Naive thymus-derived CD4-positive, alpha-beta T cell (primary cell): Measurements from ENCODE around the gene SLC26A4. TPM values are rescaled to one million over a fixed set of nuclear protein-coding genes. Genes with fewer than 3 reads are reported as not detected.

Experiments used
- ATAC-seq: fragments of 150-1000 bp; cut with Tn5 transposase; 2 replicates; pipeline ENCODE4 v1.10.0; 2021; ENCODE audit warnings: mild to moderate bottlenecking, moderate library complexity
- CTCF ChIA-PET: fragments of 350-600 bp; sonication (Branson Sonifier 250); formaldehyde crosslinking; loops from one replicate; lab custom pipeline; 2021; ENCODE audit warnings: antibody characterized with exemption; lab: Charles Lee
- POLR2A ChIA-PET: fragments of 350-600 bp; sonication (Branson Sonifier 250); formaldehyde crosslinking; loops from one replicate; lab custom pipeline; 2021; ENCODE audit warnings: antibody characterized with exemption, inconsistent platforms; lab: Charles Lee
- DNase-seq, 9 donors: peaks; one replicate each; pipeline versions ENCODE4 v3.0.0 to v3.0.0-alpha.2; 2020 to 2022; ENCODE audit warnings: mixed read lengths in 1 of 9
- H3K27ac ChIP-seq: one replicate; pipeline ENCODE4 v1.7.0; 2013; ENCODE audit warnings: mild to moderate bottlenecking, low read depth, low read length, moderate library complexity
- H3K27me3 ChIP-seq, 2 donors: one replicate each; pipeline ENCODE4 v1.7.0; 2013; ENCODE audit warnings: low read length in 2 of 2, mild to moderate bottlenecking in 2 of 2, moderate library complexity in 2 of 2; ENCODE audit not compliant: control insufficient read depth in 2 of 2, insufficient read depth in 2 of 2
- H3K36me3 ChIP-seq, 3 experiments: 1 replicate in 2 of 3; 2 replicates in 1 of 3; pipeline ENCODE4 v1.7.0; 2013; ENCODE audit warnings: low read length in 3 of 3, mild to moderate bottlenecking in 3 of 3, moderate library complexity in 1 of 3; ENCODE audit not compliant: insufficient read depth in 3 of 3, control insufficient read depth in 2 of 3
- H3K4me1 ChIP-seq, 2 donors: one replicate each; pipeline ENCODE4 v1.7.0; 2013; ENCODE audit warnings: low read length in 2 of 2, mild to moderate bottlenecking in 2 of 2, moderate library complexity in 1 of 2; ENCODE audit not compliant: control insufficient read depth in 2 of 2, insufficient read depth in 2 of 2
- H3K4me3 ChIP-seq: 2 replicates; pipeline ENCODE4 v1.7.0; 2013; ENCODE audit warnings: mild to moderate bottlenecking, low read length
- H3K9me3 ChIP-seq, 3 experiments: 1 replicate in 2 of 3; 2 replicates in 1 of 3; pipeline ENCODE4 v1.7.0; 2013; ENCODE audit warnings: low read length in 3 of 3; ENCODE audit not compliant: control insufficient read depth in 2 of 3
- H3K27ac Mint-ChIP-seq, 9 donors: one replicate each; pipeline ENCODE4 v1.8.0; 2020 to 2022; ENCODE audit warnings: mixed read lengths in 9 of 9, mild to moderate bottlenecking in 8 of 9, moderate library complexity in 5 of 9, inconsistent platforms in 2 of 9
- H3K27me3 Mint-ChIP-seq, 5 donors: one replicate each; pipeline ENCODE4 v1.8.0; 2021 to 2022; ENCODE audit warnings: mixed read lengths in 5 of 5, mild to moderate bottlenecking in 1 of 5
- H3K36me3 Mint-ChIP-seq, 5 donors: one replicate each; pipeline ENCODE4 v1.8.0; 2020 to 2022; ENCODE audit warnings: mixed read lengths in 5 of 5, mild to moderate bottlenecking in 3 of 5, inconsistent platforms in 1 of 5
- H3K4me1 Mint-ChIP-seq, 7 donors: one replicate each; pipeline ENCODE4 v1.8.0; 2020 to 2022; ENCODE audit warnings: mixed read lengths in 7 of 7, mild to moderate bottlenecking in 3 of 7, inconsistent platforms in 1 of 7
- H3K4me3 Mint-ChIP-seq, 10 donors: one replicate each; pipeline ENCODE4 v1.8.0; 2020 to 2022; ENCODE audit warnings: mild to moderate bottlenecking in 10 of 10, mixed read lengths in 10 of 10, moderate library complexity in 6 of 10, inconsistent platforms in 2 of 10
- H3K9me3 Mint-ChIP-seq, 11 donors: one replicate each; pipeline ENCODE4 v1.8.0; 2020 to 2022; ENCODE audit warnings: mixed read lengths in 11 of 11, mild to moderate bottlenecking in 4 of 11, inconsistent platforms in 1 of 11, moderate library complexity in 1 of 11
- intact Hi-C, 2 donors: fragments of 100-400 bp; cut with micrococcal nuclease; formaldehyde crosslinking; loops; one replicate each; pipeline ENCODE4 v1.15.1; 2023
- polyA plus RNA-seq, 2 donors: library from polyadenylated mRNA; unstranded; fragments of 300-500 nt; fragmentation: Illumina TruSeq; gene quantifications; one replicate each; pipeline ENCODE4 v1.2.3, GENCODE V29; 2021
- total RNA-seq, 6 experiments: library from RNA in 5 of 6; stranded (reverse) in 5 of 6; gene quantifications; 1 replicate in 5 of 6; 2 replicates in 1 of 6; pipeline ENCODE4 v1.2.3 and lab custom pipeline; 2021 to 2026

The SLC26A4 gene
- total and polyA plus RNA-seq, 7 experiments from 2014 or later = 0.24 to 7.3 (median 0.27) TPM; not detected in 4

- no peak overlapping the region for H3K27ac ChIP-seq
- no peak for DNase-seq
- H3K36me3 ChIP-seq = no peaks in the 10 kb centered on the region
- Mint-ChIP-seq H3K4me3 (no peak overlapping the region), H3K4me1 (peaks cover 12 to 38% (median 21%) of the 10 kb centered on the region in 7 donors), H3K36me3 (peaks cover 0 to 4% (median 0%) of the 10 kb centered on the region in 5 donors), H3K9me3 (peaks cover 0 to 1% (median 0%) of the 10 kb centered on the region in 11 donors), H3K27ac (no peak overlapping the region), H3K27me3 (peaks cover 0 to 52% (median 48%) of the 10 kb centered on the region in 5 donors)
- no peak overlapping the region for H3K4me3 ChIP-seq
- H3K9me3 ChIP-seq = no peaks in the 10 kb centered on the region
- no peak for ATAC-seq
- ChIA-PET POLR2A (no interaction called here), CTCF (no interaction called here)
- intact Hi-C loops = loop anchor here in 1 of 2 donors (5.0 to 10.0 kb wide), 2 partner anchors 201 to 798 kb away; partner anchors contain the start of gene PIK3CG
- H3K27me3 ChIP-seq = peaks cover 3 to 19% of the 10 kb centered on the region in 2 donors
- H3K4me1 ChIP-seq = peaks cover 0 to 2% of the 10 kb centered on the region in 2 donors
Measured at GRCh38 chr7:107663196-107663595, 2.6 kb downstream of the SLC26A4 start.

GRCh38 chr7:107666790-107667189 lies 6.2 kb downstream of the SLC26A4 start:
- no peak overlapping the region for H3K27ac ChIP-seq
- H3K9me3 Mint-ChIP-seq = peaks cover 0 to 1% (median 0%) of the 10 kb centered on the region in 11 donors
- intact Hi-C loops = loop anchor here in 1 of 2 donors (10.0 kb wide), 1 partner anchor 802 kb away; the partner anchor contains the start of gene PIK3CG
- H3K4me1 ChIP-seq = no peaks in the 10 kb centered on the region
- no peak for ATAC-seq
- no peak overlapping the region for H3K27ac Mint-ChIP-seq
- ChIA-PET CTCF (no interaction called here), POLR2A (no interaction called here)
- H3K27me3 Mint-ChIP-seq = peaks cover 0 to 33% (median 24%) of the 10 kb centered on the region in 5 donors
- peaks cover 0 to 2% (median 0%) of the 10 kb centered on the region in 5 donors for H3K36me3 Mint-ChIP-seq
- no peaks in the 10 kb centered on the region for H3K36me3 ChIP-seq
- H3K4me3 Mint-ChIP-seq = no peak overlapping the region
- no peaks in the 10 kb centered on the region for H3K9me3 ChIP-seq
- H3K4me1 Mint-ChIP-seq = peaks cover 0 to 13% (median 5%) of the 10 kb centered on the region in 7 donors
- no peak overlapping the region for H3K4me3 ChIP-seq
- H3K27me3 ChIP-seq = peaks cover 2 to 10% of the 10 kb centered on the region in 2 donors
- no peak for DNase-seq

GRCh38 chr7:107667341-107667740 lies 6.7 kb downstream of the SLC26A4 start:
- Mint-ChIP-seq H3K27ac (no peak overlapping the region), H3K9me3 (no peaks in the 10 kb centered on the region), H3K4me1 (peaks cover 0 to 7% (median 3%) of the 10 kb centered on the region in 7 donors), H3K4me3 (no peak overlapping the region), H3K27me3 (peaks cover 0 to 27% (median 18%) of the 10 kb centered on the region in 5 donors), H3K36me3 (peaks cover 0 to 2% (median 0%) of the 10 kb centered on the region in 5 donors)
- ATAC-seq (no peak), DNase-seq (no peak)
- ChIA-PET CTCF (no interaction called here), POLR2A (no interaction called here)
- intact Hi-C loops = loop anchor here in 1 of 2 donors (10.0 kb wide), 1 partner anchor 803 kb away; the partner anchor contains the start of gene PIK3CG
- Histone ChIP-seq H3K9me3 (no peaks in the 10 kb centered on the region), H3K27me3 (peaks cover 0 to 5% of the 10 kb centered on the region in 2 donors), H3K4me3 (no peak overlapping the region), H3K4me1 (no peaks in the 10 kb centered on the region), H3K27ac (no peak overlapping the region), H3K36me3 (no peaks in the 10 kb centered on the region)

- H3K27ac ChIP-seq = no peak overlapping the region
- peaks cover 0 to 6% (median 0%) of the 10 kb centered on the region in 7 donors for H3K4me1 Mint-ChIP-seq
- peaks cover 0 to 2% (median 0%) of the 10 kb centered on the region in 5 donors for H3K36me3 Mint-ChIP-seq
- no peaks in the 10 kb centered on the region for H3K9me3 ChIP-seq
- POLR2A ChIA-PET = no interaction called here
- intact Hi-C loops = loop anchor here in 1 of 2 donors (10.0 kb wide), 1 partner anchor 803 kb away; the partner anchor contains the start of gene PIK3CG
- DNase-seq = no peak
- no peak overlapping the region for H3K27ac Mint-ChIP-seq
- H3K36me3 ChIP-seq = no peaks in the 10 kb centered on the region
- H3K27me3 ChIP-seq = peaks cover 0 to 2% of the 10 kb centered on the region in 2 donors
- no peak overlapping the region for H3K4me3 ChIP-seq
- CTCF ChIA-PET = no interaction called here
- H3K27me3 Mint-ChIP-seq = peaks cover 0 to 27% (median 17%) of the 10 kb centered on the region in 5 donors
- no peaks in the 10 kb centered on the region for H3K9me3 Mint-ChIP-seq
- no peak for ATAC-seq
- H3K4me1 ChIP-seq = no peaks in the 10 kb centered on the region
- H3K4me3 Mint-ChIP-seq = no peak overlapping the region
Measured at GRCh38 chr7:107668296-107668695, 7.7 kb downstream of the SLC26A4 start.

GRCh38 chr7:107672183-107672582 lies 11.6 kb downstream of the SLC26A4 start:
- H3K9me3 Mint-ChIP-seq = no peaks in the 10 kb centered on the region
- CTCF ChIA-PET = no interaction called here

GRCh38 chr7:107676249-107676648 lies 15.6 kb downstream of the SLC26A4 start:
- H3K27me3 Mint-ChIP-seq = peaks cover 0 to 9% (median 0%) of the 10 kb centered on the region in 5 donors
- no peaks in the 10 kb centered on the region for H3K9me3 ChIP-seq
- POLR2A ChIA-PET = no interaction called here
- CTCF ChIA-PET = no interaction called here
- H3K36me3 ChIP-seq = no peaks in the 10 kb centered on the region
- H3K27me3 ChIP-seq = no peaks in the 10 kb centered on the region
- ATAC-seq (no peak), DNase-seq (no peak)
- H3K27ac Mint-ChIP-seq = no peak overlapping the region
- H3K4me1 Mint-ChIP-seq = peaks cover 9 to 16% (median 14%) of the 10 kb centered on the region in 7 donors
- peaks cover 0 to 7% of the 10 kb centered on the region in 2 donors for H3K4me1 ChIP-seq
- H3K36me3 Mint-ChIP-seq = peaks cover 0 to 23% (median 3%) of the 10 kb centered on the region in 5 donors
- peaks cover 0 to 5% (median 0%) of the 10 kb centered on the region in 11 donors for H3K9me3 Mint-ChIP-seq
- H3K27ac ChIP-seq = no peak overlapping the region
- intact Hi-C loops = no loop called here
- no peak overlapping the region for H3K4me3 ChIP-seq
- no peak overlapping the region for H3K4me3 Mint-ChIP-seq

More at GRCh38 chr7:107672183-107672582, 11.6 kb downstream of the SLC26A4 start:
- no peak overlapping the region for H3K4me3 Mint-ChIP-seq
- H3K4me3 ChIP-seq = no peak overlapping the region
- no peak overlapping the region for H3K27ac ChIP-seq
- DNase-seq (no peak), ATAC-seq (no peak)
- H3K4me1 ChIP-seq = no peaks in the 10 kb centered on the region
- H3K27me3 Mint-ChIP-seq = peaks cover 0 to 9% (median 5%) of the 10 kb centered on the region in 5 donors
- H3K9me3 ChIP-seq = no peaks in the 10 kb centered on the region
- H3K36me3 Mint-ChIP-seq = peaks cover 0 to 21% (median 0%) of the 10 kb centered on the region in 5 donors
- POLR2A ChIA-PET = no interaction called here
- peaks cover 0 to 3% (median 0%) of the 10 kb centered on the region in 7 donors for H3K4me1 Mint-ChIP-seq
- H3K36me3 ChIP-seq = no peaks in the 10 kb centered on the region
- H3K27me3 ChIP-seq = no peaks in the 10 kb centered on the region
- intact Hi-C loops = no loop called here
- no peak overlapping the region for H3K27ac Mint-ChIP-seq
